H1 (cell line): ENCODE data around the gene NCKAP1. TPM values are rescaled to one million over a fixed set of nuclear protein-coding genes. Genes with fewer than 3 reads are reported as not detected.

ENCODE experiments used
- BCL11A ChIP-seq, 2 experiments: IDR thresholded peaks; one replicate each; pipeline ENCODE4 v1.6.1; 2011; ENCODE audit warnings: low read depth in 2 of 2, low read length in 2 of 2, mild to moderate bottlenecking in 2 of 2
- GABPA ChIP-seq: IDR thresholded peaks from 2 replicates; pipeline ENCODE4 v1.6.1; 2011; ENCODE audit warnings: mild to moderate bottlenecking, low read length, moderate library complexity, borderline replicate concordance; ENCODE audit not compliant: insufficient read depth
- POU5F1 ChIP-seq: IDR thresholded peaks from 2 replicates; pipeline ENCODE4 v1.6.1; 2011; ENCODE audit warnings: low read depth, mild to moderate bottlenecking, low read length, moderate library complexity
- SRF ChIP-seq: IDR thresholded peaks from 2 replicates; pipeline ENCODE4 v1.6.1; 2011; ENCODE audit warnings: mild to moderate bottlenecking, low read depth, low read length, moderate library complexity
- USF2 ChIP-seq: IDR thresholded peaks from 2 replicates; pipeline ENCODE4 v1.6.1; 2011; ENCODE audit warnings: low read length, improper control_type of control experiment
- polyA plus RNA-seq, 7 experiments: library from polyadenylated mRNA; depleted of rRNA in 3 of 7; stranded (reverse) in 5 of 7; unstranded in 2 of 7; fragments of >200 nt in 5 of 7; fragments of 200-250 nt in 2 of 7; gene quantifications; 1 replicate in 5 of 7; 2 replicates in 1 of 7; 4 replicates in 1 of 7; pipeline versions ENCODE4 v1.2.1 to v1.2.3, GENCODE V29; 2011 to 2013; ENCODE audit warnings: missing spikeins in 2 of 7, mixed read lengths in 2 of 7
- total RNA-seq: library from RNA; stranded (reverse); fragmentation: NEBNext Ultra II Directional; extraction: Animal tissue kit (Norgen Biotek cat#: 25700); gene quantifications from 2 replicates; pipeline ENCODE4 v1.2.1, GENCODE V29; 2021

The NCKAP1 gene
- total and polyA plus RNA-seq, 2 of the 8 experiments (the other 6 are each of a cell fraction or from before 2014, with no cell fraction given): 90.8 to 173 TPM

GRCh38 chr2:182924306-182924705, 114.0 kb downstream of the NCKAP1 start (continued):
- TF ChIP-seq POU5F1: no peak
- TF ChIP-seq USF2: no peak
- no peak for TF ChIP-seq BCL11A (IDR thresholded peaks at IDR 0.05; ENCODE audit: low read depth in 2 of 2, low read length in 2 of 2)
- no peak for TF ChIP-seq GABPA
- no peak for TF ChIP-seq SRF
